Osteoblast (primary cell): Measurements from ENCODE around the gene HNRNPL. TPM values are rescaled to one million over a fixed set of nuclear protein-coding genes. Genes with fewer than 3 reads are reported as not detected.
"Not testable (repeated sequence)": the region's sequence is repeated elsewhere in the genome, so short reads cannot be mapped to it uniquely, and the experiment has no call there.

Experiments
- DNase-seq: peaks from one replicate; pipeline ENCODE4 v3.0.0; 2011; ENCODE audit warnings: low spot score, mixed read lengths; ENCODE audit not compliant: insufficient read length; ENCODE audit errors: missing footprints
- H2AFZ ChIP-seq: 2 replicates; pipeline ENCODE4 v1.6.0; 2011; ENCODE audit warnings: mild to moderate bottlenecking, low read length
- H3K27ac ChIP-seq: 2 replicates; pipeline ENCODE4 v1.5.1; 2011; ENCODE audit warnings: mild to moderate bottlenecking, low read depth, low read length, moderate library complexity
- H3K27me3 ChIP-seq: 2 replicates; pipeline ENCODE4 v1.6.0; 2012; ENCODE audit warnings: mild to moderate bottlenecking, control low read depth, inconsistent platforms, low read length, moderate library complexity; ENCODE audit not compliant: insufficient read depth
- H3K36me3 ChIP-seq: 2 replicates; pipeline ENCODE4 v1.5.1; 2011; ENCODE audit warnings: mild to moderate bottlenecking, low read length, control low read depth, moderate library complexity; ENCODE audit not compliant: insufficient read depth
- H3K4me1 ChIP-seq: 2 replicates; pipeline ENCODE4 v1.5.1; 2011; ENCODE audit warnings: mild to moderate bottlenecking, low read length, control low read depth, moderate library complexity; ENCODE audit not compliant: insufficient read depth
- H3K4me2 ChIP-seq: 2 replicates; pipeline ENCODE4 v1.6.0; 2011; ENCODE audit warnings: mild to moderate bottlenecking, low read length; ENCODE audit not compliant: insufficient read depth
- H3K4me3 ChIP-seq: fragments of 200-600 bp; sonication (generic); 3 replicates; pipeline ENCODE4 v1.5.1; 2012; ENCODE audit warnings: mild to moderate bottlenecking, low read length, inconsistent platforms; ENCODE audit not compliant: insufficient read depth
- H3K79me2 ChIP-seq: 2 replicates; pipeline ENCODE4 v1.6.0; 2012; ENCODE audit warnings: mild to moderate bottlenecking, low read length, control low read depth, inconsistent platforms; ENCODE audit not compliant: insufficient read depth
- H3K9me3 ChIP-seq: 2 replicates; pipeline ENCODE4 v1.5.1; 2011; ENCODE audit warnings: low read depth, low read length, control low read depth
- H4K20me1 ChIP-seq: 2 replicates; pipeline ENCODE4 v1.6.0; 2012; ENCODE audit warnings: mild to moderate bottlenecking, low read length, control low read depth; ENCODE audit not compliant: insufficient read depth
- total RNA-seq: library from RNA; depleted of rRNA; stranded (reverse); fragments of >200 nt; gene quantifications from 2 replicates; pipeline ENCODE4 v1.2.3, GENCODE V29; 2012
- TF ChIP-seq, protein P1 (sequence below): IDR thresholded peaks from 2 replicates; pipeline ENCODE4 v1.5.1; 2011; ENCODE audit warnings: mild to moderate bottlenecking, low read depth, low read length, moderate library complexity; ENCODE audit errors: extremely low read depth

Gene HNRNPL
- total RNA-seq, 1 donor = 188 TPM

- no peaks in the 10 kb centered on the region for H4K20me1 ChIP-seq
- no peak overlapping the region for H3K4me2 ChIP-seq
- H3K4me3 ChIP-seq = no peak overlapping the region
- no peaks in the 10 kb centered on the region for H3K9me3 ChIP-seq
- no peaks in the 10 kb centered on the region for H3K79me2 ChIP-seq
- TF ChIP-seq, protein P1, sequence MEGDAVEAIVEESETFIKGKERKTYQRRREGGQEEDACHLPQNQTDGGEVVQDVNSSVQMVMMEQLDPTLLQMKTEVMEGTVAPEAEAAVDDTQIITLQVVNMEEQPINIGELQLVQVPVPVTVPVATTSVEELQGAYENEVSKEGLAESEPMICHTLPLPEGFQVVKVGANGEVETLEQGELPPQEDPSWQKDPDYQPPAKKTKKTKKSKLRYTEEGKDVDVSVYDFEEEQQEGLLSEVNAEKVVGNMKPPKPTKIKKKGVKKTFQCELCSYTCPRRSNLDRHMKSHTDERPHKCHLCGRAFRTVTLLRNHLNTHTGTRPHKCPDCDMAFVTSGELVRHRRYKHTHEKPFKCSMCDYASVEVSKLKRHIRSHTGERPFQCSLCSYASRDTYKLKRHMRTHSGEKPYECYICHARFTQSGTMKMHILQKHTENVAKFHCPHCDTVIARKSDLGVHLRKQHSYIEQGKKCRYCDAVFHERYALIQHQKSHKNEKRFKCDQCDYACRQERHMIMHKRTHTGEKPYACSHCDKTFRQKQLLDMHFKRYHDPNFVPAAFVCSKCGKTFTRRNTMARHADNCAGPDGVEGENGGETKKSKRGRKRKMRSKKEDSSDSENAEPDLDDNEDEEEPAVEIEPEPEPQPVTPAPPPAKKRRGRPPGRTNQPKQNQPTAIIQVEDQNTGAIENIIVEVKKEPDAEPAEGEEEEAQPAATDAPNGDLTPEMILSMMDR = no peak
- no peaks in the 10 kb centered on the region for H3K36me3 ChIP-seq
- no peak overlapping the region for H3K27ac ChIP-seq
- H3K27me3 ChIP-seq = no peaks in the 10 kb centered on the region
- DNase-seq = no peak
- no peak overlapping the region for H2AFZ ChIP-seq
- peaks cover 2% of the 10 kb centered on the region for H3K4me1 ChIP-seq
These were observed 12.7 kb upstream of the HNRNPL start for GRCh38 chr19:38862321-38863059.

DNA sequence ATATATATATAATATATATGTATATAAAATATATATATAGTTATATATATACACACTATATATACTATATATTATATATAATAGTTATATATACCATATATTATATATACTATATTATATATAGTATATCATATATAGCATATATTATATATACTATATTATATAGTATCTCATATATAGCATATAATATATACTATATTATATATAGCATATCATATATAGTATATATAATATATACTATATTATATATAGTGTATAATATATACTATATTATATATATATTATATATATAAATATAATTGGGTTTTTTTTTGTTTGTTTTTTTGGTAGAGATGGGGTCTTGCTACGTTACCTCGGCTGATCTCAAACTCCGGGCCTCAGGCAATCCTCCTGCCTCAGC lies 11.6 kb upstream of the HNRNPL start:
- H2AFZ ChIP-seq = no peak overlapping the region

GRCh38 chr19:38859631-38860204 lies 9.9 kb upstream of the HNRNPL start:
- not testable (repeated sequence) for H4K20me1 ChIP-seq, H3K36me3 ChIP-seq, H3K4me3 ChIP-seq, H3K9me3 ChIP-seq, H3K4me2 ChIP-seq, H3K27ac ChIP-seq, H3K79me2 ChIP-seq, H3K4me1 ChIP-seq, DNase-seq, H3K27me3 ChIP-seq
- H2AFZ ChIP-seq = peak overlapping the region; percentile 41

More for the DNA sequence above, 11.6 kb upstream of the HNRNPL start:
- Histone ChIP-seq H3K4me3 (no peak overlapping the region), H3K4me2 (no peak overlapping the region), H3K9me3 (no peaks in the 10 kb centered on the region), H3K4me1 (peaks cover 4% of the 10 kb centered on the region), H3K27me3 (no peaks in the 10 kb centered on the region), H3K27ac (no peak overlapping the region), H3K79me2 (no peaks in the 10 kb centered on the region), H3K36me3 (no peaks in the 10 kb centered on the region), H4K20me1 (no peaks in the 10 kb centered on the region)
- TF ChIP-seq, protein P1 = no peak
- no peak for DNase-seq

- H3K4me3 ChIP-seq = no peak overlapping the region
- H3K36me3 ChIP-seq = no peaks in the 10 kb centered on the region
- no peaks in the 10 kb centered on the region for H4K20me1 ChIP-seq
- H3K9me3 ChIP-seq = no peaks in the 10 kb centered on the region
- no peak overlapping the region for H3K4me2 ChIP-seq
- H2AFZ ChIP-seq = peak overlapping the region; percentile 56
- TF ChIP-seq, protein P1 = no peak
- H3K27ac ChIP-seq = no peak overlapping the region
- no peaks in the 10 kb centered on the region for H3K27me3 ChIP-seq
- H3K4me1 ChIP-seq = peaks cover 9% of the 10 kb centered on the region
- no peaks in the 10 kb centered on the region for H3K79me2 ChIP-seq
- DNase-seq = no peak
These were observed 7.0 kb upstream of the HNRNPL start for GRCh38 chr19:38856813-38857212.

- H3K27ac ChIP-seq, H3K79me2 ChIP-seq, H3K27me3 ChIP-seq, H4K20me1 ChIP-seq, H3K36me3 ChIP-seq, H3K4me3 ChIP-seq, H3K9me3 ChIP-seq, H3K4me2 ChIP-seq, DNase-seq, H2AFZ ChIP-seq: not testable (repeated sequence)
- H3K4me1 ChIP-seq = peaks cover 15% of the 10 kb centered on the region
These were observed 6.0 kb upstream of the HNRNPL start for GRCh38 chr19:38855751-38856150.

- not testable (repeated sequence) for DNase-seq, H3K4me3 ChIP-seq, H2AFZ ChIP-seq, H3K27me3 ChIP-seq, H3K27ac ChIP-seq, H3K4me2 ChIP-seq, H4K20me1 ChIP-seq, H3K36me3 ChIP-seq, H3K79me2 ChIP-seq, H3K9me3 ChIP-seq
- H3K4me1 ChIP-seq = peaks cover 17% of the 10 kb centered on the region
These were observed 5.2 kb upstream of the HNRNPL start for GRCh38 chr19:38854961-38855360.
